Mucosa of stomach (tissue), 1 donor: ENCODE data around the gene CYP46A1.
"Not testable (repeated sequence)": the region's sequence is repeated elsewhere in the genome, so short reads cannot be mapped to it uniquely, and the experiment has no call there.

Source experiments
- H3K27me3 ChIP-seq: one replicate; pipeline ENCODE4 v1.7.0; 2013; ENCODE audit warnings: mild to moderate bottlenecking, low read length; ENCODE audit not compliant: control insufficient read depth, insufficient read depth
- H3K36me3 ChIP-seq: one replicate; pipeline ENCODE4 v1.7.0; 2013; ENCODE audit warnings: low read length; ENCODE audit not compliant: control insufficient read depth, insufficient read depth
- H3K4me1 ChIP-seq: one replicate; pipeline ENCODE4 v1.7.0; 2013; ENCODE audit warnings: mild to moderate bottlenecking, low read length; ENCODE audit not compliant: control insufficient read depth, insufficient read depth
- H3K4me3 ChIP-seq: one replicate; pipeline ENCODE4 v1.7.0; 2013; ENCODE audit warnings: low read length
- H3K9ac ChIP-seq: one replicate; pipeline ENCODE4 v1.7.0; 2013; ENCODE audit warnings: mild to moderate bottlenecking, low read length, moderate library complexity
- H3K9me3 ChIP-seq: one replicate; pipeline ENCODE4 v1.7.0; 2013; ENCODE audit warnings: mild to moderate bottlenecking, low read length, moderate library complexity; ENCODE audit not compliant: control insufficient read depth
- donor health status: Pancreatic carcinoma.

CYP46A1 gene

GRCh38 chr14:99758872-99759545 lies 74.9 kb downstream of the CYP46A1 start:
- Histone ChIP-seq H3K36me3 (no peaks in the 10 kb centered on the region), H3K9me3 (no peaks in the 10 kb centered on the region), H3K9ac (no peak overlapping the region), H3K27me3 (peaks cover 8% of the 10 kb centered on the region), H3K4me1 (peaks cover 17% of the 10 kb centered on the region), H3K4me3 (no peak overlapping the region)

DNA sequence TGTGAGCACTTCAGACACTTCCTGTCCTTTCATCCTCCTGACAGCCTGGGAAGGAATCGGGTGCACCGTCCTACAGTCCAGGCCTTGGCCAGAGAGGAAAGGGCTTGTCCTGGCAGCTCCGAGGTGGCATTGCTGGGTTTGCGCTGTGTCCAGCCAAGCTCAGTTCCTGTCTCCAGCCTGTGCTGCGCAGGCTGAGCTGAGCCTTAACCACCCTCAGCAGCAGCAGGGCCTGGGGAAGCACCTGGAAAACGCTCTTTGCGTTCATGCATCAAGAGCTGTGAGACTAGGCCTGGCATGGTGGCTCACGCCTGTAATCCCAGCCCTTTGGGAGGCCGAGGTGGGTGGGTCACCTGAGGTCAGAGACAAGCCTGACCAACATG lies 75.4 kb downstream of the CYP46A1 start:
- Histone ChIP-seq H3K4me1 (peaks cover 17% of the 10 kb centered on the region), H3K27me3 (peaks cover 4% of the 10 kb centered on the region)

GRCh38 chr14:99760817-99761216 lies 76.7 kb downstream of the CYP46A1 start:
- no peak overlapping the region for H3K4me3 ChIP-seq
- H3K4me1 ChIP-seq: peaks cover 9% of the 10 kb centered on the region
- no peaks in the 10 kb centered on the region for H3K9me3 ChIP-seq
- H3K27me3 ChIP-seq: no peaks in the 10 kb centered on the region
- H3K9ac ChIP-seq: no peak overlapping the region
- no peaks in the 10 kb centered on the region for H3K36me3 ChIP-seq

More for the DNA sequence above, 75.4 kb downstream of the CYP46A1 start:
- Histone ChIP-seq H3K9me3 (no peaks in the 10 kb centered on the region), H3K9ac (no peak overlapping the region), H3K4me3 (no peak overlapping the region), H3K36me3 (no peaks in the 10 kb centered on the region)

DNA sequence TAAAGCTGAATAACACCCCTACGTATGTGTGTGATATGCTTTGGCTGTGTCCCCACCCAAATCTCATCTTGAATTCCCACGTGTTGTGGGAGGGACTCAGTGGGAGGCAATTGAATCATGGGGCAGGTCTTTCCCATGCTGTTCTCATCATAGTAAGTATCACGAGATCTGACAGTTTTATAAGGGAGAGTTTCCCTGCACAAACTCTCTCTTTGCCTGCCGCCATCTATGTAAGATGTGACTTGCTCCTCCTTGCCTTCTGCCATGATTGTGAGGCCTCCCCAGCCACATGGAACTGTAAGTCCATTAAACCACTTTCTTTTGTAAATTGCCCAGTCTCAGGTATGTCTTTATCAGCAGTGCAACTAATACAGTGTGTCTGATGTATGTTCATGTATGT lies 78.8 kb downstream of the CYP46A1 start:
- H3K9me3 ChIP-seq, H3K4me1 ChIP-seq, H3K4me3 ChIP-seq: not testable (repeated sequence)

GRCh38 chr14:99763527-99764221 lies 79.6 kb downstream of the CYP46A1 start:
- H3K36me3 ChIP-seq: no peaks in the 10 kb centered on the region
- H3K9me3 ChIP-seq: no peaks in the 10 kb centered on the region
- H3K4me1 ChIP-seq: no peaks in the 10 kb centered on the region

More for the DNA sequence above, 78.8 kb downstream of the CYP46A1 start:
- not testable (repeated sequence) for H3K9ac ChIP-seq, H3K27me3 ChIP-seq, H3K36me3 ChIP-seq

GRCh38 chr14:99764222-99764706 lies 80.2 kb downstream of the CYP46A1 start:
- no peak overlapping the region for H3K9ac ChIP-seq
- no peaks in the 10 kb centered on the region for H3K4me1 ChIP-seq
- no peak overlapping the region for H3K4me3 ChIP-seq
- H3K9me3 ChIP-seq: no peaks in the 10 kb centered on the region
- no peaks in the 10 kb centered on the region for H3K27me3 ChIP-seq
- no peaks in the 10 kb centered on the region for H3K36me3 ChIP-seq

More at GRCh38 chr14:99763527-99764221, 79.6 kb downstream of the CYP46A1 start:
- Histone ChIP-seq H3K9ac (no peak overlapping the region), H3K4me3 (no peak overlapping the region), H3K27me3 (no peaks in the 10 kb centered on the region)

DNA sequence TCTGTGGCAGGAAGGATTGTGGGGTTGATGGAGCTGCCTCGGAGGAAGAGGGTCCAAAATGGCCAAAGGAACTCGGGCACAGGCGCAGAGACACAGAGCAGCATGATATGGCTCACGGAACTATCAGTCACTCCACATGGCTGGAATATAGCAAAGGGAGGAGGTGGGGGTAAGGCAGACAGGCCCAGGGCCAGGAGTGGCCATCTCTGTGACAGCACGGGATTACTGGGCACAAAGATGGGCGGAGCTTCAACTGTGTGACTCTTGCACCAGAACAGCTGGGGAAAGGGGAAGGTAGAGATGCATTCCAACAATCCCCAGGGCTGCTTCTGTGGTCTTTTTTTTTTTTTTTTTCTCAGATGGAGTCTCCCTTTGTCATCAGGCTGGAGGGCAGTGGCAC lies 84.3 kb downstream of the CYP46A1 start:
- Histone ChIP-seq H3K27me3 (no peaks in the 10 kb centered on the region), H3K4me1 (no peaks in the 10 kb centered on the region), H3K36me3 (no peaks in the 10 kb centered on the region), H3K9ac (no peak overlapping the region), H3K4me3 (no peak overlapping the region), H3K9me3 (no peaks in the 10 kb centered on the region)

- no peaks in the 10 kb centered on the region for H3K36me3 ChIP-seq
- no peak overlapping the region for H3K4me3 ChIP-seq
- H3K27me3 ChIP-seq: no peaks in the 10 kb centered on the region
- no peak overlapping the region for H3K9ac ChIP-seq
- no peaks in the 10 kb centered on the region for H3K9me3 ChIP-seq
- H3K4me1 ChIP-seq: no peaks in the 10 kb centered on the region
These were observed 85.0 kb downstream of the CYP46A1 start for GRCh38 chr14:99769123-99769522.

DNA sequence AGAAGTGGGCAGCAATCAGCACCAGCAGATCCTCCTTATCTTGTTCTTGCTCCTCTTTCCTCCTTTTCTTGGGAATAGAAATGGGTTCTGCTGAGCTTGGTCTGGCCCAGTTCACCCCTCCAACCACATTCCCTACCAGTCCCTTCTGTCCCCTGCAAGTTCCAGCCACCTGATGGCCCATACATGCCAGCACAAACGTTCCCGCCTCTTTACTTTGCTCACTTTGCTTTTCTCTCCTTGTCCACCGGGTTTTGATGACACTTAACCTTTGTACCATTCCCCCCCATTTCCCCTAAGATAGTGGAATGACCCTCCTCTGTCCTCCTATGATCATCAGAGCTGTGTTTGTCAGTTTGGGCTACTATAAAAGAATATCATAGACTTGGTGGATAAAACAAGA lies 85.7 kb downstream of the CYP46A1 start:
- no peak overlapping the region for H3K4me3 ChIP-seq
- H3K9me3 ChIP-seq: no peaks in the 10 kb centered on the region
- no peak overlapping the region for H3K9ac ChIP-seq
- no peaks in the 10 kb centered on the region for H3K27me3 ChIP-seq
- no peaks in the 10 kb centered on the region for H3K4me1 ChIP-seq
- H3K36me3 ChIP-seq: no peaks in the 10 kb centered on the region

- Histone ChIP-seq H3K4me1 (no peaks in the 10 kb centered on the region), H3K4me3 (no peak overlapping the region), H3K9ac (no peak overlapping the region), H3K9me3 (no peaks in the 10 kb centered on the region), H3K27me3 (no peaks in the 10 kb centered on the region), H3K36me3 (no peaks in the 10 kb centered on the region)
These were observed 88.5 kb downstream of the CYP46A1 start for GRCh38 chr14:99772371-99773283.

DNA sequence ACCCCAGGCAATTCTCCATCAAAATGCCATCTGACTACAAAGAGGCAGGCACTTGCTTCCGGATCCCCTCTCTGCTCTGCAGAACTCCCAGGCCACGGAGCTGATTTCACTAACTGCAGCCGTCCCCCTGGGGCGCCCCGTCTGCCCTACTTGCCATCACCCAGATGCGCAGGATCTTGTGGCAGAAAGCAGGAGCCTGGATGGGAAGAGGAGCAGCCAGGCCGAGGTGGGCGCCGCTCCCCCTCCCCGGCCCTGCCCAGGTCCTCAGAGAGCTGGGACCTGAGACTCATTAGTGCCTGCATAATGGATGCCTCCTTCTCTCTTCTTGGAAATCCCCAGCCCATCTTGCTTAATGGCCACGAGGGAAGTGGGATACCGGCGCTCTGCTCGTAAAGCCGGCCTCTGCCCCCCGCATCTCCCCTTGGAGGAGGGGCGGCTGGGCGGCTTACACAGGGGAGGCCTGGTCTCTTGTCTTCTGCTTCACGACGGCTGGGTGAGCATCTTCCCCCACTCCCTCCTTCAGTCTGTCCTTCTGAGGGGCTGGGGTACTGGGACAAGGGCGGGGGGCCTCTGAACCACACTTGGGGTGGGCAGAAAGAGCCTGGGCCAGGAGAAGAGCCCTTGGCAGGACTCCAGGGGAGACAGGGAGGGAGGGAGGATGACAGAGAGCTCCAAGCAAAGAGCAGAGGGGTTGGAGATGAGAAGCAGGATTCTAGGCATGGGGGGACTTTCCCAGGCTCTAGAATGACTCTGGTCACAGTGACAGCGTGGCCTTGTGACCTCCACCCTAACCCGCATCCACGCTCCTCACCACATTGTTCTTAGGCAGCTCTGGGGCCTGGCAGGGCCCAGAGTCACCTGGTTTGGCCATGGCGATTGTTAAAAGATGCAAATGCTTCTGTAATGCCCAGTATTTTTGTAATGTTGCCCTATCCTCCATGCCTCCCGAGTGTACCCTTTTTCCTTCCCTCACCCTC lies 89.7 kb downstream of the CYP46A1 start:
- no peak overlapping the region for H3K9ac ChIP-seq
- H3K4me3 ChIP-seq: no peak overlapping the region
- no peaks in the 10 kb centered on the region for H3K9me3 ChIP-seq
- no peaks in the 10 kb centered on the region for H3K27me3 ChIP-seq
- no peaks in the 10 kb centered on the region for H3K4me1 ChIP-seq
- no peaks in the 10 kb centered on the region for H3K36me3 ChIP-seq
